SH-SY5Y (cell line): Measurements from ENCODE around the gene LAMTOR5.

Source experiments
- GATA2 ChIP-seq: IDR thresholded peaks from 2 replicates; pipeline ENCODE4 v1.6.1; 2011; ENCODE audit warnings: mild to moderate bottlenecking, low read depth, low read length
- GATA3 ChIP-seq: IDR thresholded peaks from 2 replicates; pipeline ENCODE4 v1.6.1; 2011; ENCODE audit warnings: low read depth, mild to moderate bottlenecking, low read length, moderate library complexity

GRCh38 chr1:110433213-110433612 is 25.7 kb upstream of the LAMTOR5 start:
- no peak for TF ChIP-seq GATA2
- TF ChIP-seq GATA3 = no peak
